HepG2 (cell line): ENCODE measurements around the gene PGS1.

Experiments
- NFE2L1 ChIP-seq: sonication (generic); formaldehyde crosslinking; IDR thresholded peaks from 2 replicates; pipeline ENCODE4 v1.4.0; 2020; ENCODE audit warnings: missing genetic modification reagents, mild to moderate bottlenecking, borderline replicate concordance
- POLR2A ChIP-seq, 2 experiments: IDR thresholded peaks; 2 replicates each; pipeline ENCODE4 v1.6.1; 2011; ENCODE audit warnings: low read depth in 2 of 2, low read length in 2 of 2, mild to moderate bottlenecking in 1 of 2, moderate library complexity in 1 of 2; ENCODE audit not compliant: insufficient read depth in 1 of 2
- POLR2AphosphoS2 ChIP-seq: IDR thresholded peaks from 2 replicates; pipeline ENCODE4 v1.6.1; 2011; ENCODE audit warnings: low read depth, low read length, improper control_type of control experiment
- PRPF4 ChIP-seq: fragments of 200-400 bp; formaldehyde crosslinking; IDR thresholded peaks from 2 replicates; pipeline ENCODE4 v1.6.1; 2016; ENCODE audit warnings: low read length, low read depth; ENCODE audit not compliant: poor library complexity, severe bottlenecking
- SRSF9 ChIP-seq: fragments of 200-400 bp; formaldehyde crosslinking; IDR thresholded peaks from 2 replicates; pipeline ENCODE4 v1.6.1; 2018; ENCODE audit warnings: borderline replicate concordance, mild to moderate bottlenecking, low read depth, low read length; ENCODE audit not compliant: insufficient read depth, poor library complexity, severe bottlenecking
- TF ChIP-seq, protein P1 (sequence below): sonication (generic); formaldehyde crosslinking; IDR thresholded peaks from 2 replicates; pipeline ENCODE4 v1.5.0; 2020; ENCODE audit warnings: mild to moderate bottlenecking, missing genetic modification reagents, moderate library complexity

DNA sequence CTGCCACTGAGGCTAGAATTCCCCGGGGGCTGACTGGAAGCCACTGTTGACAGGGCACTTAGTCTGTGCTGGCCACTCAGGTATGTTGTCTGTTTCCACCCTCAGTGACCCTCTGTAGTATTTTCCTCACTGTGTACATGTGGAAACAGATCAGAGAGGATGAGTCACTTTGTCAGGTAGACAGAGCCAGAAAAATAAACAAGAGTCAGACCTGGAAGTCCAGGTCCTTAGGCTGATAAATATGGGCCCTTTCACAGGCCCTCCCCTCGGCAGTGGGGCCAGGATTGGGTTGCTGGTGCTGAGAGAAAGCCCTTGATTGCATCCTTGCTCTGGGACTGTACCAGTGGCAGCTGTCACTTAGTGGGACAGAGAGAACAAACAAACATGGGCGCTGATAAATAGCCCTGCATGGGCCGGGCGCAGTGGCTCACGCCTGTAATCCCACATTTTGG is 21.3 kb downstream of the PGS1 start:
- TF ChIP-seq PRPF4 (no peak), SRSF9 (no peak), POLR2AphosphoS2 (no peak), NFE2L1 (CRISPR knock-in tag) (no peak), POLR2A (IDR thresholded peaks at IDR 0.05; ENCODE audit: insufficient read depth in 1 of 2, low read depth in 2 of 2, low read length in 2 of 2) (no peak)
- TF ChIP-seq, protein P1, sequence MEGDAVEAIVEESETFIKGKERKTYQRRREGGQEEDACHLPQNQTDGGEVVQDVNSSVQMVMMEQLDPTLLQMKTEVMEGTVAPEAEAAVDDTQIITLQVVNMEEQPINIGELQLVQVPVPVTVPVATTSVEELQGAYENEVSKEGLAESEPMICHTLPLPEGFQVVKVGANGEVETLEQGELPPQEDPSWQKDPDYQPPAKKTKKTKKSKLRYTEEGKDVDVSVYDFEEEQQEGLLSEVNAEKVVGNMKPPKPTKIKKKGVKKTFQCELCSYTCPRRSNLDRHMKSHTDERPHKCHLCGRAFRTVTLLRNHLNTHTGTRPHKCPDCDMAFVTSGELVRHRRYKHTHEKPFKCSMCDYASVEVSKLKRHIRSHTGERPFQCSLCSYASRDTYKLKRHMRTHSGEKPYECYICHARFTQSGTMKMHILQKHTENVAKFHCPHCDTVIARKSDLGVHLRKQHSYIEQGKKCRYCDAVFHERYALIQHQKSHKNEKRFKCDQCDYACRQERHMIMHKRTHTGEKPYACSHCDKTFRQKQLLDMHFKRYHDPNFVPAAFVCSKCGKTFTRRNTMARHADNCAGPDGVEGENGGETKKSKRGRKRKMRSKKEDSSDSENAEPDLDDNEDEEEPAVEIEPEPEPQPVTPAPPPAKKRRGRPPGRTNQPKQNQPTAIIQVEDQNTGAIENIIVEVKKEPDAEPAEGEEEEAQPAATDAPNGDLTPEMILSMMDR (CRISPR knock-in tag) = no peak
